ENCODE results near the gene MSL2. TPM values are rescaled to one million over a fixed set of nuclear protein-coding genes. Genes with fewer than 3 reads are reported as not detected.

MSL2 gene
- total and polyA plus RNA-seq, 2 of the 8 experiments (the other 6 are each of a cell fraction or from before 2014, with no cell fraction given), result 9.1 to 41.8 TPM

- TF ChIP-seq ATF2 (IDR thresholded peaks at IDR 0.05; ENCODE audit: low read length), result no peak
- TF ChIP-seq RBBP5 (IDR thresholded peaks at IDR 0.05; ENCODE audit: borderline replicate concordance, low read depth, low read length), result no peak
- TF ChIP-seq CHD1 (IDR thresholded peaks at IDR 0.05; ENCODE audit: low read depth, low read length), result no peak
- TF ChIP-seq NRF1 (IDR thresholded peaks at IDR 0.05; ENCODE audit: low read depth, low read length), result no peak
- no peak for TF ChIP-seq SP2 (IDR thresholded peaks at IDR 0.05; ENCODE audit: low read length)
- no peak for TF ChIP-seq RFX5 (IDR thresholded peaks at IDR 0.05; ENCODE audit: borderline replicate concordance, low read depth, low read length)
These were observed 39.4 kb upstream of the MSL2 start (continued) for GRCh38 chr3:136235545-136235944.
